ENCODE data around the gene CHN2. TPM values are rescaled to one million over a fixed set of nuclear protein-coding genes. Genes with fewer than 3 reads are reported as not detected.
A peak's percentile ranks its signal among the peaks of the same experiment; 100 is the strongest.

CHN2 gene
- total and polyA plus RNA-seq, 8 donors = 8.2 to 32.9 (median 24.0) TPM

- 91 to 95% methylated on average over 4 of the region's 4 CpGs for WGBS, 2 donors
- FAIRE-seq = no peak
- Histone ChIP-seq H3K27ac (no peak overlapping the region), H3K36me3 (no peaks in the 10 kb centered on the region), H3K4me3 (no peak overlapping the region), H3K27me3 (no peaks in the 10 kb centered on the region), H3K4me1 (peaks cover 9 to 16% (median 9%) of the 10 kb centered on the region in 3 donors), H3K9me3 (no peaks in the 10 kb centered on the region)
- DNase-seq = no peak
- TF ChIP-seq CTCF (IDR thresholded peaks at IDR 0.05) = no peak
- intact Hi-C loops (cut with DNase I) = no loop called here
- no peak for ATAC-seq
Measured at GRCh38 chr7:29482056-29482455, 287.5 kb downstream of the CHN2 start.

DNA sequence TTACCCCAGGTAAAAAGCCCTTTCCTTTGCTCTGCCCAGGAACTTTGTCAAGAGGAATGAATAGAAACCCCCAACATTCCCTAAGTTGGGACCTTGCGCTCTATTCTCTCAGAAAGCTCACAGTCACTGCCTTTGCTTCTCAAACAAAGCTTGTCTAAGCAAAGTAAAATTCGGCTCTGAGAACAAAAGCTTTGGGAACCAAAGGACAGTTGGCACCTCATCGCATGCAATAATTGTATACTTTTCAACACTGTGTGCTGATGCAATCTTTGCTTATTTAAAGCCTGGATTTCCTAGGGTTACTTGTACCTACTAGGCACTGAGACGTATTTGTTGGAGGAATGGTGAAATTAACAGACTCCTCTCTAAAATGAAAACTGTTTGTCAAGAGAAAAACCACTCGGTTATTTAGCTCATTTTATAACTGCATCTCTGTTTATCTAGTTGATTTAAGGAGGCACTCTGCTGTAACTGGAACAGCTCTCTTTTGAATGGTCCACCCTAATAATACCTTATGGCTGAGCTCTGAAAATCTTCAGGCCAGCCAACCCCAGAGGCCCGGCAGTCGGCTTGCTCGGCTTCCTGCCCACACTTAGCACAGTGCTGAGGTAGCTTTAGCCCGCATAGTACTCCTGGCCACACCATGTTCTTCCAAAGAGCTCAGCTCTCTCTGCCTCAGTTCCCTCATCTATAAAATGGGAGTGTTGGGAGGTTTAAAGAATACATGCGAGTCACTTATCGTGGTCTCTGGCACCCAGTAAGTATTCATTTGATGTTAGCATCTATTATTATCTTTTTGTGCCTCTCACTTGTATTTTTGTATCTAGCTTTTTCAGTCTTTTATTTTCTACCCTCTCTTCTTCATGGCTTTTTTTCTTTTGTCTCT is 288.9 kb downstream of the CHN2 start:
- Histone ChIP-seq H3K27me3 (no peaks in the 10 kb centered on the region), H3K36me3 (no peaks in the 10 kb centered on the region), H3K9me3 (no peaks in the 10 kb centered on the region), H3K4me3 (no peak overlapping the region), H3K4me1 (peaks cover 9 to 22% (median 9%) of the 10 kb centered on the region in 3 donors), H3K27ac (no peak overlapping the region)
- intact Hi-C loops (cut with DNase I) = no loop called here
- ATAC-seq = no peak
- FAIRE-seq = no peak
- no peak for TF ChIP-seq CTCF (IDR thresholded peaks at IDR 0.05)
- DNase-seq = no peak
- WGBS, 2 donors = 85 to 91% methylated on average over 11 of the region's 11 CpGs

GRCh38 chr7:29484280-29484679 is 289.7 kb downstream of the CHN2 start:
- no peaks in the 10 kb centered on the region for H3K27me3 ChIP-seq
- 95 to 96% methylated on average over 3 of the region's 3 CpGs for WGBS, 2 donors
- H3K9me3 ChIP-seq = no peaks in the 10 kb centered on the region
- H3K36me3 ChIP-seq = no peaks in the 10 kb centered on the region
- no peak for ATAC-seq
- TF ChIP-seq CTCF (IDR thresholded peaks at IDR 0.05) = no peak
- no peak for FAIRE-seq
- DNase-seq = no peak
- no peak overlapping the region for H3K4me3 ChIP-seq
- H3K27ac ChIP-seq = no peak overlapping the region
- peaks cover 9 to 22% (median 9%) of the 10 kb centered on the region in 3 donors for H3K4me1 ChIP-seq
- intact Hi-C loops (cut with DNase I) = no loop called here

DNA sequence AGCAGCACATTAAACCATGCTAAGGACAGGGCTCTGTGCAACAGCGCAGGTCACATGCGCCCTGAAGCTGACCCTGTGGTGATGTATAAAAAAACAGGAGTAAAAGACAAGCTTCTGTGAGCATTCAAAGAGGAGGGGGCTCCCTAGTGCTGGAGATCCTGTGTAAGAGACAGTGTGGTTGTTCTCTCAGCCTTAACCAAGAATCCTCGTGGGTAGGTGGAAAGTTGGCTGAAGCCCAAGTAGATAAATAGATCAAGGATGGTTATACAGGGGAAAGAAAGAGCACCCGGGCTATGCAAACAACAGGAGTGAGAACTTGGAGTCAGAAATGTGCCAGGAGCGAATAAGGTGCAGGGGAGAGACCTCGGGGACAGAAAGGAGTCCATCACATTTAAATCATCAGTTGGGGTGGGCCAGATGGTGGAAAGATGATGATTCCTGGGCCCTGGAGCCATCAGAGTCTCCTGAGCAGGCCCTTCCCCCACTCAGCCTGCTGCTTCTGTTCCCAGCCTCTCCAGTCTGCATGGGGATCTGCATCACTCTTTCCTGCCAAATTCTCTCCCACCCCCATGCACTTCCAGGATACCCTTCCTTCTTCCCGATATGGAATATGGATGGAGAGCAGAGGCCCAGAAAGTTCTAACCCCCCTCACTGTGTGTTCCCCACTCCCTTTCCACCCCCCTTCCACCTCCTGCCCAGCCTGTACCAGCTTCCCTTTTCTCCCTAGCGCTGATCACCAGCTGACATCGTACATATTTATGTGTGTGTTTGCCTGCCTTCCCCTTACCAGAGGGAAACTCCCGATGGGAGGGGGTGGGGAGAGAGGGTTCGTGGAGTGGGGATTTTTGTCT is 291.0 kb downstream of the CHN2 start:
- Histone ChIP-seq H3K27me3 (no peaks in the 10 kb centered on the region), H3K36me3 (no peaks in the 10 kb centered on the region), H3K4me3 (no peak overlapping the region), H3K9me3 (no peaks in the 10 kb centered on the region), H3K4me1 (peaks cover 0 to 18% (median 2%) of the 10 kb centered on the region in 3 donors), H3K27ac (no peak overlapping the region)
- intact Hi-C loops (cut with DNase I) = no loop called here
- ATAC-seq (peak; percentile 29 to 52 (median 42)), FAIRE-seq (no peak), DNase-seq (no peak)
- no peak for TF ChIP-seq CTCF (IDR thresholded peaks at IDR 0.05)
- WGBS, 2 donors = 38 to 48% methylated on average over 11 of the region's 11 CpGs
